HCT116 (cell line): ENCODE measurements around the gene CBY1. TPM values are rescaled to one million over a fixed set of nuclear protein-coding genes. Genes with fewer than 3 reads are reported as not detected.

ENCODE experiments used
- ATAC-seq: fragments of 200-7000 bp; cut with Tn5 transposase; 2 replicates; pipeline ENCODE4 v1.9.1; 2020; ENCODE audit warnings: mild to moderate bottlenecking, moderate library complexity
- BruUV-seq: library from RNA; stranded (reverse); fragments of 400-500 nt; replicated peaks from 2 replicates; lab custom pipeline; 2021; lab: Mats Ljungman, UMichigan
- CTCF ChIA-PET: fragments of 300-600 bp; sonication (Branson Sonifier 250); formaldehyde crosslinking; loops from one replicate; lab custom pipeline; 2021; ENCODE audit warnings: antibody characterized with exemption; lab: Charles Lee
- POLR2A ChIA-PET: fragments of 300-600, 350-600 bp; sonication (Branson Sonifier 250); formaldehyde crosslinking; loops from one replicate; lab custom pipeline; 2021; ENCODE audit warnings: antibody characterized with exemption; lab: Charles Lee
- RAD21 ChIA-PET, 2 experiments: fragments of 300-600 bp; sonication (Branson Sonifier 250); formaldehyde crosslinking; loops; one replicate each; lab custom pipeline; 2023; ENCODE audit warnings: low total read pairs in 2 of 2; ENCODE audit not compliant: uncharacterized antibody in 2 of 2, unreplicated experiment in 2 of 2, low non-redundant PET in 1 of 2; lab: Charles Lee
- DNase-seq: peaks from one replicate; pipeline ENCODE4 v3.0.0-alpha.2; 2010; ENCODE audit warnings: low read depth, low spot score
- H2AFZ ChIP-seq: fragments of 200-600 bp; shearing (Covaris generic), sonication (generic); 2 replicates; pipeline ENCODE4 v1.6.1; 2017; ENCODE audit warnings: low read depth, mixed run types, mixed read lengths, antibody characterized with exemption, low read length; ENCODE audit not compliant: poor library complexity, severe bottlenecking
- H3K27ac ChIP-seq: 2 replicates; pipeline ENCODE4 v1.5.1; 2012; ENCODE audit warnings: low read depth, low read length
- H3K27me3 ChIP-seq: fragments of 200-600 bp; sonication (generic); 2 replicates; pipeline ENCODE4 v1.6.1; 2016; ENCODE audit warnings: mixed run types, low read length, mixed read lengths; ENCODE audit not compliant: insufficient read depth
- H3K36me3 ChIP-seq, 2 experiments: fragments of 200-500 bp in 1 of 2; fragments of 200-600 bp in 1 of 2; sonication (Bioruptor generic) in 1 of 2; sonication (generic) in 1 of 2; 2 replicates each; pipeline versions ENCODE4 v1.5.1 to v1.6.1; 2014 to 2016; ENCODE audit warnings: low read length in 2 of 2, inconsistent platforms in 1 of 2, mixed read lengths in 1 of 2, mixed run types in 1 of 2; ENCODE audit not compliant: insufficient read depth in 2 of 2, control insufficient read depth in 1 of 2
- H3K4me1 ChIP-seq, 2 experiments: fragments of 200-600 bp in 1 of 2; sonication (generic) in 1 of 2; 2 replicates each; pipeline versions ENCODE4 v1.5.1 to v1.6.1; 2012 to 2017; ENCODE audit warnings: low read length in 2 of 2, inconsistent platforms in 1 of 2, mild to moderate bottlenecking in 1 of 2, mixed read lengths in 1 of 2, mixed run types in 1 of 2, moderate library complexity in 1 of 2; ENCODE audit not compliant: insufficient read depth in 2 of 2, control insufficient read depth in 1 of 2
- H3K4me2 ChIP-seq: fragments of 200-600 bp; sonication (generic); 2 replicates; pipeline ENCODE4 v1.6.1; 2017; ENCODE audit warnings: mixed run types, low read length, mixed read lengths
- H3K4me3 ChIP-seq, 2 experiments: fragments of 200-600 bp in 1 of 2; sonication (generic) in 1 of 2; replicated peaks in 1 of 2; 2 replicates each; pipeline ENCODE4 v1.5.1; 2011 to 2016; ENCODE audit warnings: low read length in 2 of 2, control low read depth in 1 of 2, low read depth in 1 of 2, mild to moderate bottlenecking in 1 of 2, mixed read lengths in 1 of 2, mixed run types in 1 of 2
- H3K79me2 ChIP-seq: fragments of 200-600 bp; sonication (generic); 2 replicates; pipeline ENCODE4 v1.6.1; 2017; ENCODE audit warnings: mild to moderate bottlenecking, mixed run types, low read length, moderate library complexity, mixed read lengths; ENCODE audit not compliant: insufficient read depth
- H3K9ac ChIP-seq: fragments of 200-600 bp; sonication (generic); 2 replicates; pipeline ENCODE4 v1.6.1; 2016; ENCODE audit warnings: low read length, mixed read lengths
- H3K9me2 ChIP-seq: fragments of 200-600 bp; sonication (generic), shearing (Covaris generic); 2 replicates; pipeline ENCODE4 v1.6.1; 2017; ENCODE audit warnings: mixed run types, mild to moderate bottlenecking, moderate library complexity; ENCODE audit not compliant: insufficient read depth
- H3K9me3 ChIP-seq, 2 experiments: fragments of 200-500 bp in 1 of 2; fragments of 200-600 bp in 1 of 2; sonication (Bioruptor generic) in 1 of 2; sonication (generic) in 1 of 2; 2 replicates each; pipeline ENCODE4 v1.6.1; 2014 to 2017; ENCODE audit warnings: low read length in 2 of 2, mixed read lengths in 2 of 2, inconsistent platforms in 1 of 2, low read depth in 1 of 2, mild to moderate bottlenecking in 1 of 2, mixed run types in 1 of 2, moderate library complexity in 1 of 2; ENCODE audit not compliant: control insufficient read depth in 1 of 2, insufficient read depth in 1 of 2
- H4K20me1 ChIP-seq: fragments of 200-600 bp; sonication (generic), shearing (Covaris generic); 2 replicates; pipeline ENCODE4 v1.6.1; 2017; ENCODE audit warnings: mixed run types, mild to moderate bottlenecking, moderate library complexity; ENCODE audit not compliant: insufficient read depth
- EGR1 ChIP-seq: IDR thresholded peaks from 2 replicates; pipeline ENCODE4 v1.6.1; 2012; ENCODE audit warnings: low read depth
- ELF1 ChIP-seq: IDR thresholded peaks from 2 replicates; pipeline ENCODE4 v1.6.1; 2012; ENCODE audit warnings: low read depth, borderline replicate concordance
- FOSL1 ChIP-seq: IDR thresholded peaks from 2 replicates; pipeline ENCODE4 v1.6.1; 2012; ENCODE audit warnings: low read depth
- POLR2A ChIP-seq: IDR thresholded peaks from 2 replicates; pipeline ENCODE4 v1.7.0; 2011; ENCODE audit warnings: borderline replicate concordance; ENCODE audit not compliant: insufficient read depth, insufficient read length; ENCODE audit errors: extremely low read depth
- POLR2AphosphoS5 ChIP-seq: IDR thresholded peaks from 2 replicates; pipeline ENCODE4 v1.6.1; 2011; ENCODE audit warnings: mild to moderate bottlenecking, low read depth, low read length, moderate library complexity
- RAD21 ChIP-seq: IDR thresholded peaks from 2 replicates; pipeline ENCODE4 v1.6.1; 2012; ENCODE audit warnings: low read depth, mild to moderate bottlenecking
- SP1 ChIP-seq: IDR thresholded peaks from 2 replicates; pipeline ENCODE4 v1.6.1; 2012; ENCODE audit warnings: low read depth
- SRF ChIP-seq: IDR thresholded peaks from 2 replicates; pipeline ENCODE4 v1.6.1; 2012; ENCODE audit warnings: low read depth
- intact Hi-C: fragments of 100-400 bp; cut with micrococcal nuclease; formaldehyde crosslinking; loops from 2 replicates; pipeline ENCODE4 v1.10.0; 2022
- total RNA-seq: library from RNA; stranded (reverse); gene quantifications from one replicate; pipeline ENCODE4 v1.2.1, GENCODE V29; 2021; ENCODE audit not compliant: unreplicated experiment
- TF ChIP-seq, protein P1 (sequence below): IDR thresholded peaks from 2 replicates; pipeline ENCODE4 v1.6.1; 2012
- TF ChIP-seq, protein P2 (sequence below): IDR thresholded peaks from 2 replicates; pipeline ENCODE4 v1.6.1; 2012
- TF ChIP-seq, protein P3 (sequence below): IDR thresholded peaks from 2 replicates; pipeline ENCODE4 v1.6.1; 2011; ENCODE audit warnings: mild to moderate bottlenecking, low read length, moderate library complexity; ENCODE audit not compliant: insufficient replicate concordance; ENCODE audit errors: extremely low read depth
- TF ChIP-seq, protein P4 (sequence below): IDR thresholded peaks from 2 replicates; pipeline ENCODE4 v1.6.1; 2012; ENCODE audit warnings: low read depth

Gene CBY1
- total RNA-seq, 1 experiment from 2014 or later = 27.6 TPM

DNA sequence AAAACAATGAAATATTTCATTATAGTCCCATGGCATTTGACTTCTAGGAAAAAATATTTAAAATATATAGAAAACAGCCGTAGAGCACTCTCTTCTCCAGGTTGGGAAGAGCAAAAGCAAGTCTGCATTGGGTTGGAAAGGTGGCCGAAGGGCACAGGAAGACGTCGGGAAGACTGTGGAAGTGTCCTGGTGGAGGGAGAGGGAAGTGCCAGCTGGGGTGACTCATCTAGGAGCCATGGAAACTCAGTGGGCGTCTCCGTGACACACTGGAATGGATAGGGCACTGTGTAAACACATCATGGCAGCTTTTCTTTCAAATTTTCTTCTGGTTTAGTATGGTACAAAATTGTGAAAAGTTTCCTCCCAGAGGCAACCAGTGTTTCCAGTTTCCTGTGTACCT lies 62.0 kb downstream of the CBY1 start (continued):
- TF ChIP-seq ELF1 = no peak
- TF ChIP-seq, protein P1, sequence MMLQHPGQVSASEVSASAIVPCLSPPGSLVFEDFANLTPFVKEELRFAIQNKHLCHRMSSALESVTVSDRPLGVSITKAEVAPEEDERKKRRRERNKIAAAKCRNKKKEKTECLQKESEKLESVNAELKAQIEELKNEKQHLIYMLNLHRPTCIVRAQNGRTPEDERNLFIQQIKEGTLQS = no peak

DNA sequence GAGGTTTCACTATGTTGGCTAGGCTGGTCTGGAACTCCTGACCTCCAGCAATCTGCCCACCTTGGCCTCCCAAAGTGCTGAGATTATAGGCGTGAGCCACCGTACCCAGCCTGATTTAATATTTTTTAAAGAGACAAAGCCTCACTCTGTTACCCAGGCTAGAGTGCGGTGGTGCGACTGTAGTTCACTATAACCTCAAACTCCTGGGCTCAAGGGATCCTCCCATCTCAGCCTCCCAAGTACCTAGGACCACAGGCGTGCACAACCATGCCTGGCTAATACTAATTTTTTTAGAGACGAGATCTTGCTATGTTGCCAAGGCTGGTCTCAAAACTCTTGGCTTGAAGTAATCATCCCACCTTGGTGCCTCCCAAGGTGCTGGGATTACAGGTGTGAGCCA lies 62.8 kb downstream of the CBY1 start:
- Histone ChIP-seq H3K9me3 (no peaks in the 10 kb centered on the region), H3K4me1 (peaks cover 12 to 21% of the 10 kb centered on the region in 2 experiments), H3K27me3 (no peaks in the 10 kb centered on the region), H3K4me3 (no peak overlapping the region), H3K9ac (no peak overlapping the region), H3K9me2 (no peaks in the 10 kb centered on the region), H2AFZ (no peak overlapping the region), H3K4me2 (peak overlapping the region; percentile 72; the same call in 1 of the 2 replicates), H3K27ac (no peak overlapping the region), H3K36me3 (peaks cover 22 to 24% of the 10 kb centered on the region in 2 experiments; a peak in 3 of 4 replicates), H4K20me1 (no peaks in the 10 kb centered on the region), H3K79me2 (peaks cover 29% of the 10 kb centered on the region)
- TF ChIP-seq SRF (no peak), FOSL1 (no peak), RAD21 (no peak), POLR2A (no peak), EGR1 (no peak), POLR2AphosphoS5 (no peak), SP1 (no peak)
- TF ChIP-seq, protein P2, sequence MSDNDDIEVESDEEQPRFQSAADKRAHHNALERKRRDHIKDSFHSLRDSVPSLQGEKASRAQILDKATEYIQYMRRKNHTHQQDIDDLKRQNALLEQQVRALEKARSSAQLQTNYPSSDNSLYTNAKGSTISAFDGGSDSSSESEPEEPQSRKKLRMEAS = no peak
- TF ChIP-seq, protein P3, sequence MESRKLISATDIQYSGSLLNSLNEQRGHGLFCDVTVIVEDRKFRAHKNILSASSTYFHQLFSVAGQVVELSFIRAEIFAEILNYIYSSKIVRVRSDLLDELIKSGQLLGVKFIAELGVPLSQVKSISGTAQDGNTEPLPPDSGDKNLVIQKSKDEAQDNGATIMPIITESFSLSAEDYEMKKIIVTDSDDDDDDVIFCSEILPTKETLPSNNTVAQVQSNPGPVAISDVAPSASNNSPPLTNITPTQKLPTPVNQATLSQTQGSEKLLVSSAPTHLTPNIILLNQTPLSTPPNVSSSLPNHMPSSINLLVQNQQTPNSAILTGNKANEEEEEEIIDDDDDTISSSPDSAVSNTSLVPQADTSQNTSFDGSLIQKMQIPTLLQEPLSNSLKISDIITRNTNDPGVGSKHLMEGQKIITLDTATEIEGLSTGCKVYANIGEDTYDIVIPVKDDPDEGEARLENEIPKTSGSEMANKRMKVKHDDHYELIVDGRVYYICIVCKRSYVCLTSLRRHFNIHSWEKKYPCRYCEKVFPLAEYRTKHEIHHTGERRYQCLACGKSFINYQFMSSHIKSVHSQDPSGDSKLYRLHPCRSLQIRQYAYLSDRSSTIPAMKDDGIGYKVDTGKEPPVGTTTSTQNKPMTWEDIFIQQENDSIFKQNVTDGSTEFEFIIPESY = no peak
- TF ChIP-seq, protein P4, sequence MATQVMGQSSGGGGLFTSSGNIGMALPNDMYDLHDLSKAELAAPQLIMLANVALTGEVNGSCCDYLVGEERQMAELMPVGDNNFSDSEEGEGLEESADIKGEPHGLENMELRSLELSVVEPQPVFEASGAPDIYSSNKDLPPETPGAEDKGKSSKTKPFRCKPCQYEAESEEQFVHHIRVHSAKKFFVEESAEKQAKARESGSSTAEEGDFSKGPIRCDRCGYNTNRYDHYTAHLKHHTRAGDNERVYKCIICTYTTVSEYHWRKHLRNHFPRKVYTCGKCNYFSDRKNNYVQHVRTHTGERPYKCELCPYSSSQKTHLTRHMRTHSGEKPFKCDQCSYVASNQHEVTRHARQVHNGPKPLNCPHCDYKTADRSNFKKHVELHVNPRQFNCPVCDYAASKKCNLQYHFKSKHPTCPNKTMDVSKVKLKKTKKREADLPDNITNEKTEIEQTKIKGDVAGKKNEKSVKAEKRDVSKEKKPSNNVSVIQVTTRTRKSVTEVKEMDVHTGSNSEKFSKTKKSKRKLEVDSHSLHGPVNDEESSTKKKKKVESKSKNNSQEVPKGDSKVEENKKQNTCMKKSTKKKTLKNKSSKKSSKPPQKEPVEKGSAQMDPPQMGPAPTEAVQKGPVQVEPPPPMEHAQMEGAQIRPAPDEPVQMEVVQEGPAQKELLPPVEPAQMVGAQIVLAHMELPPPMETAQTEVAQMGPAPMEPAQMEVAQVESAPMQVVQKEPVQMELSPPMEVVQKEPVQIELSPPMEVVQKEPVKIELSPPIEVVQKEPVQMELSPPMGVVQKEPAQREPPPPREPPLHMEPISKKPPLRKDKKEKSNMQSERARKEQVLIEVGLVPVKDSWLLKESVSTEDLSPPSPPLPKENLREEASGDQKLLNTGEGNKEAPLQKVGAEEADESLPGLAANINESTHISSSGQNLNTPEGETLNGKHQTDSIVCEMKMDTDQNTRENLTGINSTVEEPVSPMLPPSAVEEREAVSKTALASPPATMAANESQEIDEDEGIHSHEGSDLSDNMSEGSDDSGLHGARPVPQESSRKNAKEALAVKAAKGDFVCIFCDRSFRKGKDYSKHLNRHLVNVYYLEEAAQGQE = no peak
- RAD21 ChIA-PET = no interaction called here
- ATAC-seq (no peak), DNase-seq (no peak)
- POLR2A ChIA-PET = no interaction called here
- no TSS peak for BruUV-seq
- intact Hi-C loops = no loop called here
- CTCF ChIA-PET = interaction anchor here (1.1 kb wide), 2 partner anchors 11 to 38 kb away, joined by 3 to 5 read pairs; partner anchors contain the start of gene TOMM22
